Stimulated activated CD4-positive, alpha-beta T cell treated with anti-CD3 and anti-CD28 coated beads, Interleukin-1b, Interleukin-23, amount 100 ng/mL, for 48 hours (primary cell): ENCODE measurements around the gene MACC1.
"Not testable (repeated sequence)": the region's sequence is repeated elsewhere in the genome, so short reads cannot be mapped to it uniquely, and the experiment has no call there.

Experiments
- DNase-seq: peaks from one replicate; pipeline ENCODE4 v3.0.0-alpha.2; 2020

Gene MACC1

GRCh38 chr7:20122073-20122472, 95.1 kb downstream of the MACC1 start:
- no peak for DNase-seq

GRCh38 chr7:20121404-20121803, 95.8 kb downstream of the MACC1 start:
- DNase-seq, result no peak

GRCh38 chr7:20120611-20121168, 96.5 kb downstream of the MACC1 start:
- DNase-seq, result not testable (repeated sequence)

DNA sequence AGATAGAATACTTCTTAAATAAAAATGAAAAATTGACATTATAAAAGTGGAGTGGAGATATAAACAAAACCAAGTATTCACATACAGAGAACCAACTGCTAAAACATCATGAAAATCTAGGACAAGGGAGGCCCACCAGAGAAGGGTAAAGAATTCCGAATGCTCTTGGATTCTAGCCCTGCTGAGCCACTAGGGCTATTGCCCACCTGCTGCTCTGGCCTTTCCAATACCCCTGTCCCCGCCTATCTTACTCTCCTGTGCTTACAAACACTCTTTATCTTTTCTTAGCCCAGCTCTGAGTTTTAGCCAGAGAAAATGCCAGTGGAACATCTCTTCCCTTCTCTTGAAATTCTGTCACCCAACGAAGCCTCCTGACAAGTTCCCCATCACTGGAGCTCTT, 100.3 kb downstream of the MACC1 start:
- no peak for DNase-seq

DNA sequence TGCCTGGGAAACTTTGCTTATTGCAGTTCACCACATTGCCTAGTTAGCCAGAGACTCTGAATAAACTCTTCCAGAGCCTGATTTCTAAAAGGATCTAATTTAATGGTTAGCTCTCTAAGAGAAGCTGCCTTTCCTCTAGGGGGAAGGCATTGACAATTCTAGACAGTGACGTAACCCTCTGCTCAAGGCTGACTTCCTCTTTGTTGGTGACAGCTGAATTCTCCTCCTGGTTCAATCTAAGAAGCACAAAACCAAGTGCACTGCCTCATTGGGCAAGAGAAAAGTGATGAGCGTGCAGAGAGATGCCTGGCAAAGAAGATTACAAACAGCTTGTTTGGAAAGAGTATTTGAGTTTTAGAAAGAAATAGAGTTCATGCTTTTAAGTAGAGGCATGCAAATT, 102.7 kb downstream of the MACC1 start:
- no peak for DNase-seq

DNA sequence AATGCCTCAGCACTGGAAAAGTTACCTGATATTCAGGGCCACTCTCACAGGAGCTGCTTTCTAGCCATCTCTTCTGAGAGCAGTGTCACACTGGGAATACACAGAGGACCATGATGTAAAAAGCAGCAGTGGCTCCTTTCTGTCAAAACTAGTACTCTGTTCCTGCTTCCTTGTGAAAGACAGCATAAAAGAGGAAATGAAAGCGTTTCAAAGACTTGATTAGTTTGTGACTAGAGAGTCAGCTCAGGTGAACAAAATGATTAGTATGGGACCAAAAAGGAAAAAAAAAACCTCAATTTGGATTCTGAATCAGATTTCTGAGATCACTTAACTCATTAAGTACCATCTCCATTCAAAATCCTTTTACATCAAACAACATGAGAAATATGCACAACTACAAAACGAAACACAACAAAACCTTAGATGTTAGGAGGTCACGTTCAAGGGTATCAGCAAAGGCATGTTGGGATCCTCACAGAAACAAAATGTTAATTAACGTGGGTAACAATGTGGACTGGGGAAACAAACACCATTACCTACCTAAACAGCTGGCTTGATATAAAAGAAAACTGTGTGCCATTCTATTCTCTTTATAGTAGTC, 103.7 kb downstream of the MACC1 start:
- DNase-seq, result no peak

DNA sequence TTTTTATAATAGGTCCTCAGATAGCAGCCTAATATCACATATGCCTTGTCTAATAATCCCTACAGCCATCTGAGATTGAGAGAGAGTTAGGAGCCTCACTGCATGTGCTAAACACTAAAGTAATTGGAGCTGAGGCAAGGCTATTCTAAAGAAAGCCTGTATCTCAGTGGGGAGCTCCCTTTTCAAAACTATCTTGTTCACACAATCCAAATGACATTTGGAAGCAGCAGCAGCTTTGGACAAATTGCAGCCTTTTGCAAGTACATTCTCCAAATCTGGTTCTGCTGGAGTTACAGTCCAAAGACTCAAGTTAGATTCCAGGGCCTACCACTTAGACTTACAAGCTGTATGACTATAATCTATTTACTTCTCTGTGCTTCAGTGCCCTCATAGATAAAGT, 104.5 kb downstream of the MACC1 start:
- DNase-seq, result no peak

GRCh38 chr7:20111821-20112542, 105.2 kb downstream of the MACC1 start:
- DNase-seq, result no peak

- no peak for DNase-seq
Measured at GRCh38 chr7:20107582-20107981, 109.6 kb downstream of the MACC1 start.

DNA sequence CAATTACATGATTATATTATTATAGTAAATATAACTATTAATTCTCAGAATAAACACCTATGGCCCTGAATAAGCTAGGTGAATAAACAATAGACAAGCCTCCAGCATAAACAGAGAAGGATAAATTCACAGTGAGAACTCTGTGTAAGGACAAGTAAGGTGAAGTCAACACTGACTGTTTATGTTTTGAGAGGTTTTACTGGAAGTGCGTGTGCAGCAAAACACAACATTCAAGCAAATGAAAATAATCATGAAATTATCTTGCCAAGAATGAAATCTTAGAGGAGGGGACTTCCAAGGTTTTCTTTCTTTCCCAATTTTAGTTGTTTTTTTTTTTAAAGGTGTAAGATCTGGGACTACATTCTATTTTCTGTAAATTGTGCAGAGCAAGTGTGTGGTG, 112.5 kb downstream of the MACC1 start:
- DNase-seq, result no peak

GRCh38 chr7:20102982-20103381, 114.2 kb downstream of the MACC1 start:
- no peak for DNase-seq

GRCh38 chr7:20095862-20096261, 121.3 kb downstream of the MACC1 start:
- no peak for DNase-seq

DNA sequence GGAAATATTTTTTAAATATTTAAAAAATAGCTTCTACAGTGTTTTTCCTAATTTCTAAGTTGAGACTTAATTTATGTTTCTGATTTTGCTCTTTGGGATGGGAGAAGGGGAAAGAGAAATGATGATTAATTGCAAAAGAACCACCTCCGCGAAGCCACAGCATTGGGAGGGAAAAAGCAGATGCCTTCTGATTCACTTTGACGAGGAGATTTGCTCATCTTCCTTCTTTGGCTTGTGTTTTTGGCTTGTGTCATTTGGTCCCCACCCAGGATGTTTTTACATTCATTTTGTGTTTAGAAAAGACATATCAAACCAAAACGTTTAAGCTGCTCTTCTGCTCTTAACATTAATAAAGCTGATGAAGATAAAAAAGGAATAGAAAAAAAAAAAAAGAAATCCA, 121.7 kb downstream of the MACC1 start:
- no peak for DNase-seq

- no peak for DNase-seq
Measured at GRCh38 chr7:20089431-20089830, 127.8 kb downstream of the MACC1 start.

DNA sequence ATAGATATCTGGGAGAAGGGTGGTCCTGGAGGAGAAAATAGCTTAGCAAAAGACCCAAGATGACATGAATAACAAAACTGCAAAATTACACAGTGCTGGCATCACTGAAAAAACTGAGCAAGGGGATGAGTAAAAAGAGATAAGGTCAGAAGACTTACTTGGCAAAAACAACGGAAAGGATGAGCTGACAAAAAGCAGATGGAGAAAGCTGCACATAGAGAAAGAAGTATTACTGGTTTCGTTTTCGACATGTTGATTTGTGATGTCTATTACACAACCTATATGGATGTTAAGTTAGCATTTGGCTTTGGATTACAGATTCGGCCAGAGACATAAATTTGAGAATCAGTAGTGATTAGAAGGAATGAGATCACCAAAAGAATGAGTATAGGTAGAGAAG, 132.1 kb downstream of the MACC1 start:
- DNase-seq, result no peak
